ENCODE results near the gene CNGA3. TPM values are rescaled to one million over a fixed set of nuclear protein-coding genes. Genes with fewer than 3 reads are reported as not detected.

The CNGA3 gene
- total RNA-seq (1 to 10 TPM in 2 of 5 donors, under 1 TPM in 1, not detected in 2; 0.14 to 6.4 (median 1.1) TPM), polyA plus RNA-seq (under 1 TPM in 2 of 3 donors, not detected in 1; 0.12 to 0.13 TPM)
- long read RNA-seq, donor 1, partial matches to known transcripts, result 0 of 1 reads
- long read RNA-seq, donor 1, other reads (novel, unspliced or antisense), result 0 of 1 reads
- long read RNA-seq, donor 2, result 0 reads
- long read RNA-seq, donor 3, result 0 reads
- long read RNA-seq, donor 4, result 0 reads
- long read RNA-seq, donor 5, result 0 reads
- long read RNA-seq, donor 6, result 0 reads
- long read RNA-seq, donor 7, result 0 reads
- long read RNA-seq, donor 8, result 0 reads
- long read RNA-seq, donor 9, result 0 reads
- long read RNA-seq, donor 10, result 0 reads

DNA sequence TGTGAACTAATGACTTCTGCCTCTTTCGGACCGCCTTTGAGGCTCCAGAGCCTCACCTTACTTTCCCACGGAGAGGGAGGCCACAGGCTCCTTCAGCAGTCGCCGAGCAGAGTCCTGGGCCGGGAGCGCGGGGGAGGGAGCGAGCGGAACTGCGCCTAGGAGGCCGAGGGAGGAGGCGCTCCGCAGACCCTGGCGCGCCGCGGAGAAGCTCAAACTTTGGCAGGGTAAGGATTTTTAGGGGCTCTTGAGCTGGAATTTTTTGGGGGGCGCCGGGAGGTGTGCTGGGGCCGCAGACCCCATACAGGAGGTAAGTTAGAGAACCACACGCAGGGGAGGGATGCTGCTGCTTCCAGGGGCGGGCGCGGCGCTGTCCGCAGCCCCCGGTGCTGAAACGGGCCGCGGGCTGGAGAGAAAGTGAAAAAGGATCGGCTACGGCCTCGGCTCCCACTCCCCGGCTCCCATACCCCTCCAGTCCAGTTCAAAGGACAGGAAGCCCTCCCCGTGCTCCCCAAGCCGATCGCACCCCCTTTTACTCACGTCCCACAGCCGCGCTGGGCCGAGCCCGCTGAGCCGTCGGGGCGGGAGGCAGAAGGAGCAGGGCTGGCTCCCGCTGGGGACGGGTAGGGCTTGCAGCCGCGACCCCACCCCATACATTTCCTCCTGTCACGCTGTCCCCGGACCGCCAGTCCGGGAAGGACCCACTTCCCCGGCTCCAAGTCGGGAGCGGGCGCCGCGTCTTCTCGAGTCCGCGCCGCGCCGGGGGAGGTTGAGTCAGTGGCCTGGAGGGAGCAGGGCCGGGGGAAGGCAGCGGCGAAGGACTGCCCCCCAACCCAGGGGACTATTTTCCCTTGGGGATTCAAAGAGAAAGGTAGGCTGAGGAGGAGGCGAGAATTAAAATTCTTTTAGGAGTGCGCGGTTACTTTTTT lies at the start of gene CNGA3:
Gene CNGA3, plus strand, starts transcription at position 146 of the 926 bp plus-strand sequence. CDS start 23,520 bp downstream, outside the sequence.
- Histone ChIP-seq H3K36me3 (no peaks in the 10 kb centered on the region), H3K4me3 (peak within 1 kb of the TSS; percentile 16 to 40 (median 34)), H3K9me3 (peaks cover 0 to 12% (median 2%) of the 10 kb centered on the region in 4 donors), H3K27ac (no peak within 1 kb of the TSS), H3K27me3 (peaks cover 14 to 72% (median 53%) of the 10 kb centered on the region in 3 donors), H3K4me1 (peaks cover 10 to 22% (median 14%) of the 10 kb centered on the region in 4 donors)
- DNase-seq, result peak in 1 of 2 donors; percentile 74
- WGBS, 5 donors, result 4 to 13% (median 7%) methylated on average over 56 to 72 of the region's 72 CpGs
- TF ChIP-seq POLR2A (IDR thresholded peaks at IDR 0.05), result no peak
- no peak for TF ChIP-seq EP300 (IDR thresholded peaks at IDR 0.05)
- TF ChIP-seq, protein P1, sequence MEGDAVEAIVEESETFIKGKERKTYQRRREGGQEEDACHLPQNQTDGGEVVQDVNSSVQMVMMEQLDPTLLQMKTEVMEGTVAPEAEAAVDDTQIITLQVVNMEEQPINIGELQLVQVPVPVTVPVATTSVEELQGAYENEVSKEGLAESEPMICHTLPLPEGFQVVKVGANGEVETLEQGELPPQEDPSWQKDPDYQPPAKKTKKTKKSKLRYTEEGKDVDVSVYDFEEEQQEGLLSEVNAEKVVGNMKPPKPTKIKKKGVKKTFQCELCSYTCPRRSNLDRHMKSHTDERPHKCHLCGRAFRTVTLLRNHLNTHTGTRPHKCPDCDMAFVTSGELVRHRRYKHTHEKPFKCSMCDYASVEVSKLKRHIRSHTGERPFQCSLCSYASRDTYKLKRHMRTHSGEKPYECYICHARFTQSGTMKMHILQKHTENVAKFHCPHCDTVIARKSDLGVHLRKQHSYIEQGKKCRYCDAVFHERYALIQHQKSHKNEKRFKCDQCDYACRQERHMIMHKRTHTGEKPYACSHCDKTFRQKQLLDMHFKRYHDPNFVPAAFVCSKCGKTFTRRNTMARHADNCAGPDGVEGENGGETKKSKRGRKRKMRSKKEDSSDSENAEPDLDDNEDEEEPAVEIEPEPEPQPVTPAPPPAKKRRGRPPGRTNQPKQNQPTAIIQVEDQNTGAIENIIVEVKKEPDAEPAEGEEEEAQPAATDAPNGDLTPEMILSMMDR (IDR thresholded peaks at IDR 0.05), result no peak
- TF ChIP-seq POLR2AphosphoS5 (IDR thresholded peaks at IDR 0.05), result no peak
- intact Hi-C loops (cut with DNase I; ENCODE audit: low total_unique reads), result no loop called here

DNA sequence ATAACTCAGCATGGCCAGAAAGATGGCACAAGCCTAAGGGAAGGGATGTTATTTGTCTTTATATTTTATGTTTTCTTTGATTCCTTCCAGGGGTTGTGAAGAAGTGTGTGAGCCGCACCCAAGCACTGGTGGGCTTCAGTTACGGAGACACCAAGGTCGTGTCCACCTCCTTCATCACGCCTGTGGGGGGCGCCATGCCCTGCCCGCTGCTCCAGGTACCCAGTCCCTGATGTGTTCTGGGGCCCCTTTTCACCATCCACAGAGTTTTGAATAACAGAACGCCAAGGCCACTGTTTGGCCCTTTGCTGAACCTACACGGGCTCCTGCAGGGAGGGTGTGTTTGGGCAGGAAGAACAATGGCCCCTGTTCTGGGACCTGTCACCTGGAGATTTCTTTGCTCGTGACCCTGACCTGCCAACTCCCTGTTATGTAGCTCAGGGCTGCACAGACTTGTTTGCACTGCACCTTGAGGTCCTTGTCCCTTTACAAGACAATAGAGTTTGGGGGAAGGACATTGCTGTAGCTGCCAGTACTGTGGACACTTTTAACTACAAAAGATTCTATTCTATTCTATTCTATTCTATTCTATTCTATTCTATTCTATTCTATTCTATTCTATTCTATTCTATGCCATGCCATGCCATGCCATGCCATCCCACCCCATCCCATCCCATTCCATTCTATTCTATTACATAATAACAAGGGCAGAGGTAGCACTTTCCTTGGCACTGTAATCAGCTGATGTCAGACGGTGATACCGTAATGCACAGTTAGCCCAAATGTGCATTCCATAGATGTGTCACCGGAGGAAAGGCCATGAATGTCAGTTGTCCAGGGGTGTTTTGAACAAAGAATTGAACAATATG lies 48.2 kb upstream of the CNGA3 start:
- intact Hi-C loops (cut with DNase I; ENCODE audit: low total_unique reads), result no loop called here
- TF ChIP-seq POLR2AphosphoS5 (IDR thresholded peaks at IDR 0.05), result no peak
- no peak for TF ChIP-seq EP300 (IDR thresholded peaks at IDR 0.05)
- TF ChIP-seq, protein P1 (IDR thresholded peaks at IDR 0.05), result no peak
- TF ChIP-seq POLR2A (IDR thresholded peaks at IDR 0.05), result no peak
- Histone ChIP-seq H3K9me3 (no peaks in the 10 kb centered on the region), H3K4me3 (no peak overlapping the region), H3K36me3 (no peaks in the 10 kb centered on the region), H3K27ac (no peak overlapping the region), H3K27me3 (no peaks in the 10 kb centered on the region), H3K4me1 (peaks cover 16 to 55% (median 33%) of the 10 kb centered on the region in 4 donors)
- WGBS, 5 donors, result 51 to 70% (median 62%) methylated on average over 12 of the region's 12 CpGs
- no peak for DNase-seq

DNA sequence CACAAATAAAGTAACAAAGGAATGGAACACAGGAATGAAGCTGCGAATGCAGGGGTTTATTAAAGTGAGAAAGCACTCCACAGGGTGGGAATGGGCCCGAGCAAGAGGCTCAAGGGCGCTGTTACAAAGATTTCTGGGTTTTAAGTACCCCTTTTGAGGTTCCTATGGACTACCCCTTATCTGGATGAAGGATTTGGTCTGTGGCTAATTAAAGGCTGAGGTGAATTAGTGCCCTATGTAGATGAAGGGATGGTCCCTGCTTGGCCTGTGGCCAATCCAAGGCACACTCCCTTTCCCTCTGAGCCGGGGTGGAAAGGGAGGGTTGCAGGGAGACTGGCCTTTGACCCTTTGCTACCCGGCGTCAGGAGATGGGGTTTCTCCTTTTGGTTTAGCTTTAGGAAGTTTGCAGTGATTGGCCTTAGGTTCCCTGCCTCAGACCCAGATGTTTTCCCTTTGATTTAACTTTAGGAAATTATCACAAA lies 47.5 kb upstream of the CNGA3 start:
- no peak for DNase-seq
- H3K4me3 ChIP-seq, result no peak overlapping the region
- peaks cover 16 to 55% (median 33%) of the 10 kb centered on the region in 4 donors for H3K4me1 ChIP-seq
- intact Hi-C loops (cut with DNase I; ENCODE audit: low total_unique reads), result no loop called here
- H3K9me3 ChIP-seq, result no peaks in the 10 kb centered on the region
- TF ChIP-seq EP300 (IDR thresholded peaks at IDR 0.05), result no peak
- TF ChIP-seq POLR2A (IDR thresholded peaks at IDR 0.05), result no peak
- TF ChIP-seq POLR2AphosphoS5 (IDR thresholded peaks at IDR 0.05), result no peak
- TF ChIP-seq, protein P1 (IDR thresholded peaks at IDR 0.05), result no peak
- no peak overlapping the region for H3K27ac ChIP-seq
- H3K36me3 ChIP-seq, result no peaks in the 10 kb centered on the region
- 53 to 67% (median 56%) methylated on average over 6 of the region's 6 CpGs for WGBS, 5 donors
- H3K27me3 ChIP-seq, result no peaks in the 10 kb centered on the region
